Transverse colon (tissue), 4 donors: Measurements from ENCODE around the gene MED15. TPM values are rescaled to one million over a fixed set of nuclear protein-coding genes. Genes with fewer than 3 reads are reported as not detected.
A peak's percentile ranks its signal among the peaks of the same experiment; 100 is the strongest.

Experiments
- DNase-seq: peaks from one replicate; pipeline ENCODE4 v3.0.0-alpha.2; 2019
- H3K27ac ChIP-seq, 4 donors: fragments of 200-600 bp; sonication (generic); 2 replicates each; pipeline ENCODE4 v1.5.1; 2016 to 2018; ENCODE audit warnings: inconsistent platforms in 4 of 4
- H3K27me3 ChIP-seq: fragments of 200-600 bp; sonication (generic); 2 replicates; pipeline ENCODE4 v1.5.1; 2017; ENCODE audit warnings: inconsistent platforms
- H3K36me3 ChIP-seq, 4 donors: fragments of 200-600 bp; sonication (generic); 2 replicates each; pipeline ENCODE4 v1.5.1; 2017 to 2019; ENCODE audit warnings: inconsistent platforms in 4 of 4
- H3K4me1 ChIP-seq, 4 donors: fragments of 200-600 bp; sonication (generic); 2 replicates each; pipeline ENCODE4 v1.5.1; 2017 to 2020; ENCODE audit warnings: inconsistent platforms in 4 of 4
- H3K4me3 ChIP-seq, 4 donors: fragments of 200-600 bp; sonication (generic); 1 replicate in 1 of 4; 2 replicates in 3 of 4; pipeline versions ENCODE4 v1.5.1 to v1.6.1; 2017 to 2019; ENCODE audit warnings: inconsistent platforms in 4 of 4
- H3K9me3 ChIP-seq, 2 donors: fragments of 200-600 bp; sonication (generic); 2 replicates each; pipeline ENCODE4 v1.5.1; 2017 to 2019; ENCODE audit warnings: inconsistent platforms in 2 of 2
- EP300 ChIP-seq: sonication (generic); formaldehyde crosslinking; IDR thresholded peaks from one replicate; pipeline ENCODE4 v1.6.1; 2017; ENCODE audit warnings: antibody characterized with exemption, low read depth
- POLR2A ChIP-seq: fragments of 450-650 bp; IDR thresholded peaks from one replicate; pipeline ENCODE4 v1.6.1; 2016; ENCODE audit warnings: antibody characterized with exemption, mild to moderate bottlenecking, moderate library complexity
- POLR2AphosphoS5 ChIP-seq, 3 donors: sonication (generic); formaldehyde crosslinking; IDR thresholded peaks; one replicate each; pipeline ENCODE4 v1.6.1; 2016; ENCODE audit warnings: antibody characterized with exemption in 3 of 3
- WGBS, 2 donors: methylation state at CpG; one replicate each; pipeline ENCODE4 v1.1.5; 2018; ENCODE audit warnings: low coverage in 1 of 2; 5-methylcytosine and 5-hydroxymethylcytosine counted together
- in situ Hi-C, 4 donors: fragments of 200-750 bp; cut with MboI; loops; one replicate each; pipeline versions ENCODE4 v1.15.0 to v1.15.1; 2017; ENCODE audit warnings: low sequenced_read_pairs in 3 of 4, low pct_ligation_motif_present in 1 of 4, low pct_unique_long_range_greater_than_20kb in 1 of 4
- intact Hi-C: fragments of 100-400 bp; cut with DNase I; formaldehyde crosslinking; loops from one replicate; pipeline ENCODE4 v1.15.1; 2023; ENCODE audit warnings: low total_unique reads
- total RNA-seq, 4 donors: library from RNA; depleted of rRNA; stranded (reverse); fragments of >200 nt; gene quantifications; one replicate each; pipeline ENCODE4 v1.1.0, GENCODE V29; 2016
- TF ChIP-seq, protein P1 (sequence below), 5 experiments: fragments of 200-600 bp in 3 of 5; fragments of 450-650 bp in 2 of 5; sonication (generic) in 3 of 5; IDR thresholded peaks; 1 replicate in 2 of 5; 2 replicates in 3 of 5; pipeline ENCODE4 v1.5.1; 2016 to 2017; ENCODE audit warnings: antibody characterized with exemption in 5 of 5, inconsistent platforms in 3 of 5, mild to moderate bottlenecking in 2 of 5, moderate library complexity in 1 of 5

Gene MED15
- total RNA-seq, 4 donors from 2014 or later, result 70.3 to 211 (median 116) TPM

GRCh38 chr22:20531404-20532201, 24.2 kb downstream of the MED15 start:
- Histone ChIP-seq H3K4me1 (peaks cover 36 to 56% (median 43%) of the 10 kb centered on the region in 4 donors), H3K36me3 (no peaks in the 10 kb centered on the region), H3K4me3 (no peak overlapping the region), H3K27me3 (no peaks in the 10 kb centered on the region), H3K27ac (peak overlapping the region; percentile 74 to 84 (median 78)), H3K9me3 (no peaks in the 10 kb centered on the region)
- peak; percentile 72 for DNase-seq
- in situ Hi-C loops, result no loop called here
- intact Hi-C loops, result no loop called here
- 42% methylated on average over 15 of the region's 15 CpGs; no CpG with 5 or more reads in 1 of the 2 donors for WGBS, 2 donors
- peak in 2 of 3 donors; percentile 27 to 41 for TF ChIP-seq POLR2AphosphoS5 (IDR thresholded peaks at IDR 0.05)
- TF ChIP-seq EP300, result no peak

- H3K4me1 ChIP-seq, result peaks cover 36 to 54% (median 41%) of the 10 kb centered on the region in 4 donors
- peak overlapping the region; percentile 74 to 84 (median 78) for H3K27ac ChIP-seq
- no peak for DNase-seq
- in situ Hi-C loops, result no loop called here
- 78 to 88% methylated on average over 1 to 10 of the region's 10 CpGs for WGBS, 2 donors
- H3K9me3 ChIP-seq, result no peaks in the 10 kb centered on the region
- H3K36me3 ChIP-seq, result no peaks in the 10 kb centered on the region
- no peak overlapping the region for H3K4me3 ChIP-seq
- H3K27me3 ChIP-seq, result no peaks in the 10 kb centered on the region
- intact Hi-C loops, result no loop called here
- TF ChIP-seq EP300 (no peak), POLR2AphosphoS5 (IDR thresholded peaks at IDR 0.05) (no peak), POLR2A (no peak)
- TF ChIP-seq, protein P1, sequence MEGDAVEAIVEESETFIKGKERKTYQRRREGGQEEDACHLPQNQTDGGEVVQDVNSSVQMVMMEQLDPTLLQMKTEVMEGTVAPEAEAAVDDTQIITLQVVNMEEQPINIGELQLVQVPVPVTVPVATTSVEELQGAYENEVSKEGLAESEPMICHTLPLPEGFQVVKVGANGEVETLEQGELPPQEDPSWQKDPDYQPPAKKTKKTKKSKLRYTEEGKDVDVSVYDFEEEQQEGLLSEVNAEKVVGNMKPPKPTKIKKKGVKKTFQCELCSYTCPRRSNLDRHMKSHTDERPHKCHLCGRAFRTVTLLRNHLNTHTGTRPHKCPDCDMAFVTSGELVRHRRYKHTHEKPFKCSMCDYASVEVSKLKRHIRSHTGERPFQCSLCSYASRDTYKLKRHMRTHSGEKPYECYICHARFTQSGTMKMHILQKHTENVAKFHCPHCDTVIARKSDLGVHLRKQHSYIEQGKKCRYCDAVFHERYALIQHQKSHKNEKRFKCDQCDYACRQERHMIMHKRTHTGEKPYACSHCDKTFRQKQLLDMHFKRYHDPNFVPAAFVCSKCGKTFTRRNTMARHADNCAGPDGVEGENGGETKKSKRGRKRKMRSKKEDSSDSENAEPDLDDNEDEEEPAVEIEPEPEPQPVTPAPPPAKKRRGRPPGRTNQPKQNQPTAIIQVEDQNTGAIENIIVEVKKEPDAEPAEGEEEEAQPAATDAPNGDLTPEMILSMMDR (IDR thresholded peaks at IDR 0.05), result no peak
Measured at GRCh38 chr22:20532256-20532993, 25.0 kb downstream of the MED15 start.

DNA sequence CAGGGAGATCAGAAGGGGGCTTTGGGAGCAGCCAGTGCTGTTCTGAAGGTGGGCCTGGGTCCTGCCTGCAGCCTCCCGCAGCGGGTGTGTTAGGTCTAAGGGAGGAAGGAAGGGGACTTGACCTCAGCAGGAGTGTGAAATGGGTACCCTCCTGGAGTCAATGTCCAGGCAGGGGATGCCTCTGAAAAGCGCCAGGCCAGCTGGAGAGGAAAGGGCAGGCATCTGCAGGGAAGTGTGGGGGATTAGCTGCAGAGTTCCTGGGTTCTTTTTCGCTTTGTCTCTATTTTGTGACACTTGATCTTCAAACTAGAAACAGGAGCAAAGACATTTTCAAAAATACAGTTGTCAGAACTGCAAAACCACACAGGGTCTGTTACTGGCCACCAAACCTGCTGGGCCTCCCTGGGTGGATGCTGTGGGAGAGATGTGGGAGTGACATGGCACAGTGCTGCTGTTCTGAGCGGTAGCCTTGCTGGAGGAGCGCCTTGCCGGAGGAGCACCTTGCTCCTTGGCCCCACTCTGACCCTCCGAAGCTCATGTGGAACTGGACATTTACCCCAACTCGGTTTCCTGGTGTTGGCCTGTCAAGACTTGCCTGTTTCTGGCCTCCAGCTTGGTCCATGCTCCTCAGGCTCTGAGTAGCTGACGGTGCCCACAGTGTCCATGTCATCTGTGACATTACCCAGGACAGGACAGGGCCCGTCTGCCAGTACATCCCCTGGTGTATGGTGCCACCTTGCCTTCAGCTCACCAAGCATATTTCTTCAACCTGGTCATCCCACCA, 25.9 kb downstream of the MED15 start:
- no peak for DNase-seq
- Histone ChIP-seq H3K4me1 (peaks cover 36 to 54% (median 41%) of the 10 kb centered on the region in 4 donors), H3K27me3 (no peaks in the 10 kb centered on the region), H3K4me3 (no peak overlapping the region), H3K27ac (peak overlapping the region; percentile 74 to 84 (median 78)), H3K36me3 (no peaks in the 10 kb centered on the region), H3K9me3 (no peaks in the 10 kb centered on the region)
- 83% methylated on average over 11 of the region's 11 CpGs; no CpG with 5 or more reads in 1 of the 2 donors for WGBS, 2 donors
- TF ChIP-seq EP300 (no peak), POLR2AphosphoS5 (IDR thresholded peaks at IDR 0.05) (peak in 1 of 3 donors; percentile 11)
- in situ Hi-C loops, result no loop called here
- intact Hi-C loops, result no loop called here

DNA sequence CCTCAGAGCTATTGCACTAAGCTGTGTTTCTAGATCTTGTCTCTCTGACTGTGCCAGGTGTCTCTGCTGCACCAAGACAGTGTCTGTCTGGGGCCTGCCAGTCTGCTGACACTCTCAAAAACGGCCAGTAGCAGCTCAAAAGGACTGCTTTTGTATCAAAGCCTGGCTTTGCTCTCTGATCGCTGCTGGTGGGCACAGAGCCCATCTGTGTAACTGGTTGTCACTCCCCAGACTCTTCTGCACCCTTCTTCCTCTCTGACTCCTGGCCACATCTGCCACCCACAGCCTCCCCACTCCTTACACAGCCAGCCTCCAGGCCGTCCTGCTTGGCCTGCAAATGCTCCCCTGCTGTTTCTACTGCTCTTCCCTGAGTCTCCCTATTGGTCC, 26.5 kb downstream of the MED15 start:
- in situ Hi-C loops (no loop called here), intact Hi-C loops (no loop called here)
- Histone ChIP-seq H3K4me3 (no peak overlapping the region), H3K27ac (peak overlapping the region in 2 of 4 donors; percentile 8 to 74), H3K9me3 (no peaks in the 10 kb centered on the region), H3K27me3 (no peaks in the 10 kb centered on the region), H3K4me1 (peaks cover 36 to 54% (median 41%) of the 10 kb centered on the region in 4 donors), H3K36me3 (peaks cover 0 to under 1% (median 0%) of the 10 kb centered on the region in 4 donors)
- TF ChIP-seq EP300 (no peak), POLR2A (no peak), POLR2AphosphoS5 (IDR thresholded peaks at IDR 0.05) (no peak)
- TF ChIP-seq, protein P1 (IDR thresholded peaks at IDR 0.05), result no peak
- 60 to 80% methylated on average over 1 to 3 of the region's 3 CpGs for WGBS, 2 donors
- no peak for DNase-seq
